Calu3 (cell line): ENCODE data around the gene PCLO. TPM values are rescaled to one million over a fixed set of nuclear protein-coding genes. Genes with fewer than 3 reads are reported as not detected.
"Not testable (repeated sequence)": the region's sequence is repeated elsewhere in the genome, so short reads cannot be mapped to it uniquely, and the experiment has no call there.

ENCODE experiments used
- BruUV-seq: library from RNA; stranded (reverse); fragments of 400-500 nt; replicated peaks from 2 replicates; lab custom pipeline; 2021; lab: Mats Ljungman, UMichigan
- CTCF ChIA-PET: fragments of 300-600 bp; sonication (Branson Sonifier 250); formaldehyde crosslinking; loops from one replicate; lab custom pipeline; 2022; ENCODE audit warnings: antibody characterized with exemption; lab: Charles Lee
- DNase-seq: peaks from one replicate; pipeline ENCODE4 v3.0.0; 2022
- H3K27ac Mint-ChIP-seq: one replicate; pipeline ENCODE4 v1.8.0; 2022; ENCODE audit warnings: mixed read lengths; ENCODE audit not compliant: unreplicated experiment
- H3K27me3 Mint-ChIP-seq: one replicate; pipeline ENCODE4 v1.8.0; 2022; ENCODE audit warnings: mixed read lengths; ENCODE audit not compliant: unreplicated experiment
- H3K36me3 Mint-ChIP-seq: one replicate; pipeline ENCODE4 v1.8.0; 2022; ENCODE audit warnings: mild to moderate bottlenecking, moderate library complexity, mixed read lengths; ENCODE audit not compliant: insufficient read depth, unreplicated experiment
- H3K4me1 Mint-ChIP-seq: one replicate; pipeline ENCODE4 v1.8.0; 2022; ENCODE audit warnings: mild to moderate bottlenecking, low read depth, mixed read lengths; ENCODE audit not compliant: unreplicated experiment
- H3K4me3 Mint-ChIP-seq: one replicate; pipeline ENCODE4 v1.8.0; 2022; ENCODE audit warnings: mild to moderate bottlenecking, low read depth, moderate library complexity, mixed read lengths; ENCODE audit not compliant: unreplicated experiment
- H3K9me3 Mint-ChIP-seq: one replicate; pipeline ENCODE4 v1.8.0; 2022; ENCODE audit warnings: low read depth, mixed read lengths; ENCODE audit not compliant: unreplicated experiment
- intact Hi-C: fragments of 100-400 bp; cut with micrococcal nuclease; formaldehyde crosslinking; loops from one replicate; pipeline ENCODE4 v1.10.0; 2022; ENCODE audit not compliant: unreplicated experiment
- total RNA-seq: library from RNA; stranded (reverse); gene quantifications from 2 replicates; pipeline ENCODE4 v1.2.3, GENCODE V29; 2022
- TF ChIP-seq, protein P1 (sequence below): fragments of 200-600 bp; IDR thresholded peaks from one replicate; pipeline ENCODE4 v1.8.0; 2022; ENCODE audit warnings: antibody characterized with exemption; ENCODE audit not compliant: unreplicated experiment

Gene PCLO
- total RNA-seq, 1 experiment from 2014 or later: 9.1 TPM

DNA sequence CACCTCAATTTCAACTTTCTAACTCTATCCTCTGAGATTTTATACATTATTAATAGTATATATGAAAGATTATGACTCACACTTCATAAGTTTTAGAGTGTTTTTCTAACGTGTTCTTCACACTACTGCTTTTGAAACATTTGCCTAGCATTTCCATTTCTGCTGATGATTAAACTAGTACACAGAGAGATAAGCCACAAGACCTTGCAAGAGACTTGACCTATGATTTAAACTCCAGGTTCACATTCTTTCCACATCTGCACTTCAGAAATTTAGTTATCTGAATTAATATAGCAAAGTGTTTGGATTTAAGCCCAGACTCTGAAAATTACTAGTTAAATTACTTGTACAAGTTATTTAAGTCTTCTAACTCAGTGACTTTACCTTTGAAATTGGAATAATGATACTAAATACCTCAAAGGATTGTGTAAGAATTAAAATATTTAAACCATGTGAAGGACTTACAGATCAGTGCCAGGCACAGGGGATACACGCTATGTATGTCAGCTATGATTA, 66.6 kb downstream of the PCLO start:
- TF ChIP-seq, protein P1, sequence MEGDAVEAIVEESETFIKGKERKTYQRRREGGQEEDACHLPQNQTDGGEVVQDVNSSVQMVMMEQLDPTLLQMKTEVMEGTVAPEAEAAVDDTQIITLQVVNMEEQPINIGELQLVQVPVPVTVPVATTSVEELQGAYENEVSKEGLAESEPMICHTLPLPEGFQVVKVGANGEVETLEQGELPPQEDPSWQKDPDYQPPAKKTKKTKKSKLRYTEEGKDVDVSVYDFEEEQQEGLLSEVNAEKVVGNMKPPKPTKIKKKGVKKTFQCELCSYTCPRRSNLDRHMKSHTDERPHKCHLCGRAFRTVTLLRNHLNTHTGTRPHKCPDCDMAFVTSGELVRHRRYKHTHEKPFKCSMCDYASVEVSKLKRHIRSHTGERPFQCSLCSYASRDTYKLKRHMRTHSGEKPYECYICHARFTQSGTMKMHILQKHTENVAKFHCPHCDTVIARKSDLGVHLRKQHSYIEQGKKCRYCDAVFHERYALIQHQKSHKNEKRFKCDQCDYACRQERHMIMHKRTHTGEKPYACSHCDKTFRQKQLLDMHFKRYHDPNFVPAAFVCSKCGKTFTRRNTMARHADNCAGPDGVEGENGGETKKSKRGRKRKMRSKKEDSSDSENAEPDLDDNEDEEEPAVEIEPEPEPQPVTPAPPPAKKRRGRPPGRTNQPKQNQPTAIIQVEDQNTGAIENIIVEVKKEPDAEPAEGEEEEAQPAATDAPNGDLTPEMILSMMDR: no peak
- Mint-ChIP-seq H3K27ac (no peak overlapping the region), H3K4me3 (no peak overlapping the region), H3K36me3 (no peaks in the 10 kb centered on the region), H3K9me3 (no peaks in the 10 kb centered on the region), H3K4me1 (no peaks in the 10 kb centered on the region), H3K27me3 (no peaks in the 10 kb centered on the region)
- intact Hi-C loops: no loop called here
- CTCF ChIA-PET: no interaction called here
- no peak for DNase-seq
- no TSS peak for BruUV-seq

DNA sequence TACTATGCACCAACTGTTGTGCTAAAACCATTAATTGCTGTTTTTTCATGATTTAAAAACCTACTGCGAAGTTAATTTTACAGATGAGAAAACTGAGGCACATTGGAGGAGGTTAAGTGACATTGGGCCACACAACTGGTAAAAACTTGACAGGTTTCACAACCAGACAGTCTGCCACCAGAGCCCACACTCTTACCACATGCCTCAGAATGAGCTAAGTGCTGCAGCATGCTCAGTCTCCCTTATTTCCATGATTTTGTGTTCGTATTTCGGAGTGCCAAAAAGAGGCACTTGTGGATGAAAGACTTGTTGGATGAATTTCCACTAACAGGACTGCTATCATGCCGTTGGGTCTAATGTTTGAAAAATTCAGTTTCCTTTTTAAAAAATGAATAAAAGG, 77.4 kb downstream of the PCLO start:
- TF ChIP-seq, protein P1: no peak
- CTCF ChIA-PET: no interaction called here
- intact Hi-C loops: no loop called here
- H3K27ac Mint-ChIP-seq: no peak overlapping the region
- no peaks in the 10 kb centered on the region for H3K36me3 Mint-ChIP-seq
- H3K9me3 Mint-ChIP-seq: no peaks in the 10 kb centered on the region
- no peaks in the 10 kb centered on the region for H3K4me1 Mint-ChIP-seq
- no peaks in the 10 kb centered on the region for H3K27me3 Mint-ChIP-seq
- no peak for DNase-seq
- BruUV-seq: no TSS peak
- no peak overlapping the region for H3K4me3 Mint-ChIP-seq

DNA sequence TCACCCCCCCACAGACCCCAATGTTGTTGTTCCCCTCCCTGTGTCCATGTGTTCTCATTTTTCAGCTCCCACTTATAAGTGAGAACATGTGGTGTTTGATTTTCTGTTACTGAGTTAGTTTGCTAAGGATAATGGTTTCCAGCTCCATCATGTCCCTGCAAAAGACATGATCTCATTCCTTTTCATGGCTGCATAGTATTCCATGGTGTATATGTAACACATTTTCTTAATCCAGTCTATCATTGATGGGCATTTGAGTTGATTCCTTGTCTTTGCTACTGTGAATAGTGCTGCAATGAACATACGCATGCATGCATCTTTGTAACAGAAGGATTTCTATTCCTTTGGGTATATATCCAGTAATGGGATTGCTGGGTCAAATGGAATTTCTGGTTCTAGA, 82.8 kb downstream of the PCLO start:
- CTCF ChIA-PET, intact Hi-C loops, H3K4me1 Mint-ChIP-seq, H3K27me3 Mint-ChIP-seq, H3K9me3 Mint-ChIP-seq, DNase-seq, H3K4me3 Mint-ChIP-seq, BruUV-seq, H3K36me3 Mint-ChIP-seq, H3K27ac Mint-ChIP-seq: not testable (repeated sequence)

DNA sequence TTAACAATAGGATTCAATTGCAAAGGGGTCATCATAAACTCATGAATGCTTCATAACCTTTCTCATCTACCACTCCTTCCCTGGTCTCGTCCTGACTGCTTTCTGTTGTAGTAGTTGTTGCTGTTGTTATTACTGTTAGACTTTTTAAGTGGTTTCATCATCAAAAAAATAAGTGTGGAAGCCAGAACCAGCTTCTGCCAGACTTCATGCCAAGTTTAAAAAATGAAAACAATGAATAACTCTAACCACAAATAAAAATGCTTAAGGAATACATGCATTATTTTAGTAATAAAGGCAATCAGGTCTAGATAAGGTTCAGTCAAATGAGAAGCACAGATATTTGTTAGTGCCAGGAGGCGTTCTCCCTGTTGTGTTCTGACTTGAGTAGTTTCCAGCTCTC, 85.4 kb downstream of the PCLO start:
- intact Hi-C loops: no loop called here
- no peak for DNase-seq
- Mint-ChIP-seq H3K9me3 (no peaks in the 10 kb centered on the region), H3K4me3 (no peak overlapping the region), H3K4me1 (no peaks in the 10 kb centered on the region), H3K27me3 (no peaks in the 10 kb centered on the region), H3K27ac (no peak overlapping the region), H3K36me3 (no peaks in the 10 kb centered on the region)
- TF ChIP-seq, protein P1: no peak
- no TSS peak for BruUV-seq
- CTCF ChIA-PET: no interaction called here
